Neural cell (in vitro differentiated cells): ENCODE results near the gene DLG2. TPM values are rescaled to one million over a fixed set of nuclear protein-coding genes. Genes with fewer than 3 reads are reported as not detected.

Experiments used
- H2AFZ ChIP-seq: fragments of 200-600, 300-800 bp; sonication (generic), shearing (Covaris generic); 2 replicates; pipeline ENCODE4 v1.6.0; 2014; ENCODE audit warnings: low read depth, mild to moderate bottlenecking, antibody characterized with exemption, low read length, moderate library complexity
- H3F3A ChIP-seq: fragments of 200-600 bp; shearing (Covaris generic); 2 replicates; pipeline ENCODE4 v1.6.1; 2016; ENCODE audit warnings: mild to moderate bottlenecking, moderate library complexity, mixed read lengths, antibody characterized with exemption, low read length; ENCODE audit not compliant: insufficient read depth, poor library complexity, severe bottlenecking
- H3K27ac ChIP-seq: fragments of 200-600, 300-800 bp; sonication (generic), shearing (Covaris generic); 2 replicates; pipeline ENCODE4 v1.5.1; 2014; ENCODE audit warnings: mild to moderate bottlenecking, low read length, moderate library complexity
- H3K27me3 ChIP-seq: fragments of 300-800, 200-600 bp; sonication (generic), shearing (Covaris generic); 2 replicates; pipeline ENCODE4 v1.6.0; 2014; ENCODE audit warnings: mild to moderate bottlenecking, low read depth, low read length, moderate library complexity; ENCODE audit not compliant: insufficient read depth
- H3K36me3 ChIP-seq: fragments of 300-800, 200-600 bp; sonication (generic), shearing (Covaris generic); 2 replicates; pipeline ENCODE4 v1.5.1; 2014; ENCODE audit warnings: mild to moderate bottlenecking, antibody characterized with exemption, low read length, moderate library complexity; ENCODE audit not compliant: insufficient read depth
- H3K4me2 ChIP-seq: fragments of 300-800, 200-600 bp; sonication (generic), shearing (Covaris generic); 2 replicates; pipeline ENCODE4 v1.6.0; 2014; ENCODE audit warnings: mild to moderate bottlenecking, low read length
- H3K4me3 ChIP-seq: fragments of 300-800, 200-600 bp; sonication (generic), shearing (Covaris generic); 2 replicates; pipeline ENCODE4 v1.5.1; 2014; ENCODE audit warnings: mild to moderate bottlenecking, low read length, moderate library complexity
- H3K79me2 ChIP-seq: fragments of 200-600 bp; shearing (Covaris generic); replicated peaks from 2 replicates; pipeline ENCODE4 v1.6.0; 2014; ENCODE audit warnings: mild to moderate bottlenecking, low read length, moderate library complexity; ENCODE audit not compliant: insufficient read depth
- H3K9ac ChIP-seq: fragments of 300-800, 200-600 bp; sonication (generic), shearing (Covaris generic); 2 replicates; pipeline ENCODE4 v1.6.1; 2016; ENCODE audit warnings: mild to moderate bottlenecking, low read length, mixed read lengths
- H3K9me2 ChIP-seq: fragments of 200-600 bp; shearing (Covaris generic); 2 replicates; pipeline ENCODE4 v1.6.1; 2016; ENCODE audit warnings: mild to moderate bottlenecking, low read length, mixed read lengths; ENCODE audit not compliant: insufficient read depth
- H3K9me3 ChIP-seq: fragments of 200-600, 300-800 bp; sonication (generic), shearing (Covaris generic); 2 replicates; pipeline ENCODE4 v1.6.1; 2016; ENCODE audit warnings: mild to moderate bottlenecking, mixed run types, low read length, moderate library complexity, mixed read lengths
- H4K20me1 ChIP-seq: fragments of 200-600 bp; shearing (Covaris generic); 2 replicates; pipeline ENCODE4 v1.6.1; 2016; ENCODE audit warnings: mild to moderate bottlenecking, mixed run types; ENCODE audit not compliant: insufficient read depth
- EP300 ChIP-seq: fragments of 450-650 bp; conservative IDR thresholded peaks from 2 replicates; pipeline ENCODE4 v1.6.1; 2014; ENCODE audit warnings: antibody characterized with exemption, mild to moderate bottlenecking, moderate library complexity; ENCODE audit not compliant: poor library complexity, severe bottlenecking
- EZH2 ChIP-seq: fragments of 200-600, 300-800 bp; shearing (Covaris generic), sonication (generic); IDR thresholded peaks from 2 replicates; pipeline ENCODE4 v1.6.1; 2014; ENCODE audit warnings: antibody characterized with exemption, low read length, borderline replicate concordance, mild to moderate bottlenecking; ENCODE audit not compliant: insufficient read depth, poor library complexity, severe bottlenecking
- MXI1 ChIP-seq: fragments of 450-650 bp; conservative IDR thresholded peaks from 2 replicates; pipeline ENCODE4 v1.6.1; 2014; ENCODE audit warnings: antibody characterized with exemption, mild to moderate bottlenecking; ENCODE audit not compliant: poor library complexity, severe bottlenecking
- POLR2AphosphoS5 ChIP-seq: IDR thresholded peaks from 2 replicates; pipeline ENCODE4 v1.6.1; 2012
- RAD21 ChIP-seq: fragments of 450-650 bp; conservative IDR thresholded peaks from 2 replicates; pipeline ENCODE4 v1.6.1; 2014; ENCODE audit warnings: antibody characterized with exemption, mild to moderate bottlenecking, moderate library complexity
- SMC3 ChIP-seq: fragments of 450-650 bp; conservative IDR thresholded peaks from 2 replicates; pipeline ENCODE4 v1.6.1; 2014; ENCODE audit warnings: antibody characterized with exemption, mild to moderate bottlenecking, moderate library complexity; ENCODE audit not compliant: poor library complexity
- TAF1 ChIP-seq: IDR thresholded peaks from 2 replicates; pipeline ENCODE4 v1.6.1; 2012; ENCODE audit warnings: low read depth
- polyA plus RNA-seq: library from polyadenylated mRNA; depleted of rRNA; stranded (reverse); fragments of >200 nt; gene quantifications from 2 replicates; pipeline ENCODE4 v1.2.3, GENCODE V29; 2014
- TF ChIP-seq, protein P1 (sequence below): fragments of 450-650 bp; IDR thresholded peaks from 2 replicates; pipeline ENCODE4 v1.5.1; 2014; ENCODE audit warnings: antibody characterized with exemption, mild to moderate bottlenecking, moderate library complexity; ENCODE audit not compliant: poor library complexity, severe bottlenecking
- TF ChIP-seq, protein P2 (sequence below): IDR thresholded peaks from 2 replicates; pipeline ENCODE4 v1.6.1; 2012; ENCODE audit warnings: borderline replicate concordance

Gene DLG2
- polyA plus RNA-seq, 1 donor from 2014 or later: 179 TPM

DNA sequence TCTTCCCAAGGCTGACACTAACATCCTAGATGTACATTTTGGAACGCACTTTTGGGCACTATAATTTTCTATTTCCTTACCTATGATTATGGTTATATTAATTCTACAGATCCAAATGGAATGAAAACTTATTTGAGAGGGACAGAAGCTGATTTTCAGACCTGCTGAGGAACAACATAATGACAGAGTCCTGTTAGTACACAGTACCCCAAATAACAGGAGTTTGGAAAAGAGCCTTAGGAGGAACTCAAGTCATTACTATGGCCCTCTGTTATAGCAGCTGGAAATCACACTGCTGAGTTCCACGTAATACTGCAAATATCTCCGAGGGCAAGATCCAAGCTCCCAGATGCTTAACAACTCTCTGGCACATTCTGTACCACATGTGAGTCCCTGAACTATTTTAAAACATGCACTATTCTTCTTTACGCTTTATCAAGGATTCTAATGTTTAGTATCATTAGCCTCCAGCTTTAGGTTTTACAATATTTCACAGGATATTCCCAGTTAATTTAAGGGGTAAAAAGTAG, 1313.2 kb downstream of the DLG2 start:
- Histone ChIP-seq H3K9me2 (no peaks in the 10 kb centered on the region), H3K4me3 (peak overlapping the region; percentile 22), H3K27ac (no peak overlapping the region), H3F3A (no peaks in the 10 kb centered on the region), H3K4me2 (peak overlapping the region; percentile 3), H3K9ac (no peak overlapping the region), H2AFZ (no peak overlapping the region), H4K20me1 (no peaks in the 10 kb centered on the region), H3K79me2 (no peaks in the 10 kb centered on the region), H3K27me3 (no peaks in the 10 kb centered on the region), H3K9me3 (no peaks in the 10 kb centered on the region), H3K36me3 (no peaks in the 10 kb centered on the region)
- TF ChIP-seq EZH2: no peak
- no peak for TF ChIP-seq RAD21
- no peak for TF ChIP-seq TAF1
- TF ChIP-seq SMC3: no peak
- TF ChIP-seq, protein P1, sequence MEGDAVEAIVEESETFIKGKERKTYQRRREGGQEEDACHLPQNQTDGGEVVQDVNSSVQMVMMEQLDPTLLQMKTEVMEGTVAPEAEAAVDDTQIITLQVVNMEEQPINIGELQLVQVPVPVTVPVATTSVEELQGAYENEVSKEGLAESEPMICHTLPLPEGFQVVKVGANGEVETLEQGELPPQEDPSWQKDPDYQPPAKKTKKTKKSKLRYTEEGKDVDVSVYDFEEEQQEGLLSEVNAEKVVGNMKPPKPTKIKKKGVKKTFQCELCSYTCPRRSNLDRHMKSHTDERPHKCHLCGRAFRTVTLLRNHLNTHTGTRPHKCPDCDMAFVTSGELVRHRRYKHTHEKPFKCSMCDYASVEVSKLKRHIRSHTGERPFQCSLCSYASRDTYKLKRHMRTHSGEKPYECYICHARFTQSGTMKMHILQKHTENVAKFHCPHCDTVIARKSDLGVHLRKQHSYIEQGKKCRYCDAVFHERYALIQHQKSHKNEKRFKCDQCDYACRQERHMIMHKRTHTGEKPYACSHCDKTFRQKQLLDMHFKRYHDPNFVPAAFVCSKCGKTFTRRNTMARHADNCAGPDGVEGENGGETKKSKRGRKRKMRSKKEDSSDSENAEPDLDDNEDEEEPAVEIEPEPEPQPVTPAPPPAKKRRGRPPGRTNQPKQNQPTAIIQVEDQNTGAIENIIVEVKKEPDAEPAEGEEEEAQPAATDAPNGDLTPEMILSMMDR: no peak
- no peak for TF ChIP-seq EP300
- TF ChIP-seq POLR2AphosphoS5: no peak
- no peak for TF ChIP-seq MXI1
- TF ChIP-seq, protein P2, sequence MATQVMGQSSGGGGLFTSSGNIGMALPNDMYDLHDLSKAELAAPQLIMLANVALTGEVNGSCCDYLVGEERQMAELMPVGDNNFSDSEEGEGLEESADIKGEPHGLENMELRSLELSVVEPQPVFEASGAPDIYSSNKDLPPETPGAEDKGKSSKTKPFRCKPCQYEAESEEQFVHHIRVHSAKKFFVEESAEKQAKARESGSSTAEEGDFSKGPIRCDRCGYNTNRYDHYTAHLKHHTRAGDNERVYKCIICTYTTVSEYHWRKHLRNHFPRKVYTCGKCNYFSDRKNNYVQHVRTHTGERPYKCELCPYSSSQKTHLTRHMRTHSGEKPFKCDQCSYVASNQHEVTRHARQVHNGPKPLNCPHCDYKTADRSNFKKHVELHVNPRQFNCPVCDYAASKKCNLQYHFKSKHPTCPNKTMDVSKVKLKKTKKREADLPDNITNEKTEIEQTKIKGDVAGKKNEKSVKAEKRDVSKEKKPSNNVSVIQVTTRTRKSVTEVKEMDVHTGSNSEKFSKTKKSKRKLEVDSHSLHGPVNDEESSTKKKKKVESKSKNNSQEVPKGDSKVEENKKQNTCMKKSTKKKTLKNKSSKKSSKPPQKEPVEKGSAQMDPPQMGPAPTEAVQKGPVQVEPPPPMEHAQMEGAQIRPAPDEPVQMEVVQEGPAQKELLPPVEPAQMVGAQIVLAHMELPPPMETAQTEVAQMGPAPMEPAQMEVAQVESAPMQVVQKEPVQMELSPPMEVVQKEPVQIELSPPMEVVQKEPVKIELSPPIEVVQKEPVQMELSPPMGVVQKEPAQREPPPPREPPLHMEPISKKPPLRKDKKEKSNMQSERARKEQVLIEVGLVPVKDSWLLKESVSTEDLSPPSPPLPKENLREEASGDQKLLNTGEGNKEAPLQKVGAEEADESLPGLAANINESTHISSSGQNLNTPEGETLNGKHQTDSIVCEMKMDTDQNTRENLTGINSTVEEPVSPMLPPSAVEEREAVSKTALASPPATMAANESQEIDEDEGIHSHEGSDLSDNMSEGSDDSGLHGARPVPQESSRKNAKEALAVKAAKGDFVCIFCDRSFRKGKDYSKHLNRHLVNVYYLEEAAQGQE: no peak

- Histone ChIP-seq H3K27ac (no peak overlapping the region), H3K9ac (no peak overlapping the region)
Measured at GRCh38 chr11:84310268-84310667, 1316.9 kb downstream of the DLG2 start.

More at GRCh38 chr11:84310268-84310667, 1316.9 kb downstream of the DLG2 start:
- H4K20me1 ChIP-seq: no peaks in the 10 kb centered on the region
- no peaks in the 10 kb centered on the region for H3K27me3 ChIP-seq
- TF ChIP-seq POLR2AphosphoS5 (no peak), SMC3 (no peak), RAD21 (no peak), MXI1 (no peak), EP300 (no peak), EZH2 (no peak), TAF1 (no peak)
- TF ChIP-seq, protein P1: no peak
- TF ChIP-seq, protein P2: no peak
- no peaks in the 10 kb centered on the region for H3F3A ChIP-seq
- no peaks in the 10 kb centered on the region for H3K9me3 ChIP-seq
- no peak overlapping the region for H3K4me3 ChIP-seq
- no peaks in the 10 kb centered on the region for H3K79me2 ChIP-seq
- H3K4me2 ChIP-seq: no peak overlapping the region
- H3K9me2 ChIP-seq: no peaks in the 10 kb centered on the region
- no peak overlapping the region for H2AFZ ChIP-seq
- no peaks in the 10 kb centered on the region for H3K36me3 ChIP-seq
